Gastrocnemius medialis (tissue), 4 donors: ENCODE results near the gene IFNA13.

Source experiments
- CTCF ChIP-seq, 5 experiments: fragments of 450-650 bp in 3 of 5; fragments of 200-600 bp in 2 of 5; sonication (generic) in 2 of 5; IDR thresholded peaks in 4 of 5; conservative IDR thresholded peaks in 1 of 5; 1 replicate in 4 of 5; 2 replicates in 1 of 5; pipeline ENCODE4 v1.5.1; 2016 to 2019; ENCODE audit warnings: antibody characterized with exemption in 5 of 5, mild to moderate bottlenecking in 3 of 5, moderate library complexity in 3 of 5
- POLR2A ChIP-seq, 2 donors: fragments of 450-650 bp; IDR thresholded peaks; one replicate each; pipeline ENCODE4 v1.6.1; 2017; ENCODE audit warnings: antibody characterized with exemption in 2 of 2, mild to moderate bottlenecking in 2 of 2, moderate library complexity in 2 of 2

DNA sequence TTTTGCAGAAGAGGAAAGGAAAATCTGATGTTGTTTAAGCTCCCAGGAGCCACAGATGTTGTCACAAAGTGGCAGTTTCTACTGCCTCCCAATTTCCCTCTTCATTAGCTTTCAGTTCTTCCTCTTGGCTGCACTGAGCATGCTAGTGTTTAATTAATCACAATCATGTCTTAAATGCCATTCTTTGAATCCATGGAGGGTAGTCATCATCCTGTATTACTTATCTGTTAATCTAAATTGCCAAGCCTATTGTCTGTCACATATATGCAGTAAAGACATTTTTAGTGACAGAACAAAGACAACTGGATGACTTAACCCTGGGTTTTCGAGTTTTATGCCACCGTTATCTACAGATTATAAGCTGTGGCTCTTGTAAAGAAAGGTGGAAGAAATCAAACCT is 47.4 kb downstream of the IFNA13 start:
- TF ChIP-seq POLR2A (IDR thresholded peaks at IDR 0.05) (no peak), CTCF (IDR thresholded peaks at IDR 0.05 in 4 of 5, conservative IDR thresholded peaks at IDR 0.05 in 1 of 5) (no peak)
